HEK293 (cell line): ENCODE measurements around the gene DLG2.

Source experiments
- CTCF ChIA-PET: fragments of 350-600 bp; formaldehyde crosslinking; extraction: SDS; loops from one replicate; lab custom pipeline; 2021; ENCODE audit warnings: antibody characterized with exemption; lab: Yijun Ruan, JAX
- POLR2A ChIA-PET: fragments of 300-600 bp; formaldehyde crosslinking; extraction: SDS; loops from one replicate; lab custom pipeline; 2020; ENCODE audit warnings: antibody characterized with exemption, inconsistent platforms; lab: Yijun Ruan, JAX
- H3K27ac ChIP-seq: fragments of 200-500 bp; sonication (Bioruptor generic); 2 replicates; pipeline ENCODE4 v1.5.1; 2014; ENCODE audit warnings: low read depth, low read length, control low read depth, inconsistent platforms; ENCODE audit errors: extremely low read depth
- H3K36me3 ChIP-seq, 2 experiments: fragments of 200-500 bp in 1 of 2; sonication (Bioruptor generic) in 1 of 2; 1 replicate in 1 of 2; 2 replicates in 1 of 2; pipeline ENCODE4 v1.5.1; 2014 to 2017; ENCODE audit warnings: inconsistent platforms in 2 of 2, low read length in 2 of 2; ENCODE audit not compliant: control insufficient read depth in 2 of 2, insufficient read depth in 1 of 2
- H3K4me1 ChIP-seq: fragments of 200-500 bp; sonication (Bioruptor generic); 2 replicates; pipeline ENCODE4 v1.5.1; 2014; ENCODE audit warnings: mild to moderate bottlenecking, low read length, inconsistent platforms; ENCODE audit not compliant: control insufficient read depth, insufficient read depth
- H3K4me3 ChIP-seq: 2 replicates; pipeline ENCODE4 v1.5.1; 2011; ENCODE audit warnings: low read depth, mild to moderate bottlenecking, control low read depth, low read length, moderate library complexity
- H3K9me3 ChIP-seq: fragments of 200-500 bp; sonication (Bioruptor generic); 2 replicates; pipeline ENCODE4 v1.5.1; 2014; ENCODE audit warnings: low read depth, low read length, inconsistent platforms; ENCODE audit not compliant: control insufficient read depth, insufficient read depth
- HOXC10 ChIP-seq: sonication (generic); formaldehyde crosslinking; IDR thresholded peaks from 2 replicates; pipeline ENCODE4 v1.8.1; 2023; ENCODE audit warnings: mild to moderate bottlenecking, missing genetic modification reagents
- KLF10 ChIP-seq: fragments of 450-650 bp; IDR thresholded peaks from 2 replicates; pipeline ENCODE4 v1.5.1; 2018; ENCODE audit warnings: missing biosample characterization, mild to moderate bottlenecking, missing genetic modification characterization
- OSR2 ChIP-seq: fragments of 450-650 bp; formaldehyde crosslinking; IDR thresholded peaks from 2 replicates; pipeline ENCODE4 v1.5.1; 2016; ENCODE audit warnings: missing biosample characterization, missing genetic modification characterization
- RBAK ChIP-seq: fragments of 450-650 bp; formaldehyde crosslinking; IDR thresholded peaks from 2 replicates; pipeline ENCODE4 v1.5.1; 2016; ENCODE audit warnings: missing biosample characterization, missing genetic modification characterization
- TRIM28 ChIP-seq: IDR thresholded peaks from 2 replicates; pipeline ENCODE4 v1.6.1; 2011; ENCODE audit warnings: low read length, control low read depth, borderline replicate concordance
- YY2 ChIP-seq: fragments of 450-650 bp; formaldehyde crosslinking; IDR thresholded peaks from 2 replicates; pipeline ENCODE4 v1.5.1; 2016; ENCODE audit warnings: missing biosample characterization, missing genetic modification characterization
- ZBTB48 ChIP-seq: fragments of 450-650 bp; formaldehyde crosslinking; IDR thresholded peaks from 2 replicates; pipeline ENCODE4 v1.5.1; 2016; ENCODE audit warnings: missing biosample characterization, missing genetic modification characterization
- ZBTB8A ChIP-seq: fragments of 450-650 bp; formaldehyde crosslinking; IDR thresholded peaks from 2 replicates; pipeline ENCODE4 v1.5.1; 2016; ENCODE audit warnings: missing biosample characterization, missing genetic modification characterization
- ZNF114 ChIP-seq: fragments of 450-650 bp; formaldehyde crosslinking; IDR thresholded peaks from 2 replicates; pipeline ENCODE4 v1.5.0; 2017; ENCODE audit warnings: missing biosample characterization, missing genetic modification characterization
- ZNF19 ChIP-seq: fragments of 450-650 bp; formaldehyde crosslinking; IDR thresholded peaks from 2 replicates; pipeline ENCODE4; 2016; ENCODE audit warnings: missing biosample characterization, missing genetic modification characterization, low read depth
- ZNF248 ChIP-seq: fragments of 450-650 bp; formaldehyde crosslinking; IDR thresholded peaks from 2 replicates; pipeline ENCODE4 v1.5.1; 2017; ENCODE audit warnings: missing biosample characterization, missing genetic modification characterization
- ZNF335 ChIP-seq: fragments of 450-650 bp; formaldehyde crosslinking; conservative IDR thresholded peaks from 2 replicates; pipeline ENCODE4 v1.5.1; 2016; ENCODE audit warnings: missing biosample characterization, missing genetic modification characterization
- ZNF350 ChIP-seq: fragments of 450-650 bp; formaldehyde crosslinking; IDR thresholded peaks from 2 replicates; pipeline ENCODE4 v1.5.0; 2017; ENCODE audit warnings: missing biosample characterization, mild to moderate bottlenecking, missing genetic modification characterization
- ZNF423 ChIP-seq: fragments of 450-650 bp; formaldehyde crosslinking; IDR thresholded peaks from 2 replicates; pipeline ENCODE4 v1.5.1; 2016; ENCODE audit warnings: missing biosample characterization, missing genetic modification characterization
- ZNF560 ChIP-seq: fragments of 450-650 bp; formaldehyde crosslinking; IDR thresholded peaks from 2 replicates; pipeline ENCODE4 v1.5.1; 2017; ENCODE audit warnings: missing biosample characterization, missing genetic modification characterization, borderline replicate concordance
- ZNF624 ChIP-seq: fragments of 450-650 bp; formaldehyde crosslinking; IDR thresholded peaks from 2 replicates; pipeline ENCODE4 v1.5.1; 2017; ENCODE audit warnings: missing biosample characterization, missing genetic modification characterization
- ZNF629 ChIP-seq: fragments of 450-650 bp; formaldehyde crosslinking; IDR thresholded peaks from 2 replicates; pipeline ENCODE4 v1.5.1; 2017; ENCODE audit warnings: missing biosample characterization, missing genetic modification characterization
- ZNF654 ChIP-seq: fragments of 450-650 bp; formaldehyde crosslinking; IDR thresholded peaks from 2 replicates; pipeline ENCODE4 v1.5.1; 2016; ENCODE audit warnings: low read depth, missing biosample characterization, missing genetic modification characterization
- ZNF768 ChIP-seq: fragments of 450-650 bp; formaldehyde crosslinking; IDR thresholded peaks from 2 replicates; pipeline ENCODE4 v1.5.1; 2018; ENCODE audit warnings: missing biosample characterization, mild to moderate bottlenecking, missing genetic modification characterization
- TF ChIP-seq, protein P1 (sequence below): fragments of 450-650 bp; formaldehyde crosslinking; IDR thresholded peaks from 2 replicates; pipeline ENCODE4; 2016; ENCODE audit warnings: missing biosample characterization, missing genetic modification characterization
- TF ChIP-seq, protein P2 (sequence below): fragments of 450-650 bp; formaldehyde crosslinking; IDR thresholded peaks from 2 replicates; pipeline ENCODE4 v1.5.1; 2016; ENCODE audit warnings: missing biosample characterization, missing genetic modification characterization
- TF ChIP-seq, protein P3 (sequence below): fragments of 450-650 bp; formaldehyde crosslinking; IDR thresholded peaks from 2 replicates; pipeline ENCODE4 v1.5.1; 2016; ENCODE audit warnings: missing biosample characterization, missing genetic modification characterization, low read depth
- TF ChIP-seq, protein P4 (sequence below): fragments of 450-650 bp; formaldehyde crosslinking; IDR thresholded peaks from 2 replicates; pipeline ENCODE4 v1.5.1; 2016; ENCODE audit warnings: missing biosample characterization, missing genetic modification characterization
- TF ChIP-seq, protein P5 (sequence below): sonication (generic); formaldehyde crosslinking; IDR thresholded peaks from 2 replicates; pipeline ENCODE4 v1.8.1; 2022; ENCODE audit warnings: mild to moderate bottlenecking, moderate library complexity, missing genetic modification reagents
- TF ChIP-seq, protein P6 (sequence below): fragments of 450-650 bp; formaldehyde crosslinking; IDR thresholded peaks from 2 replicates; pipeline ENCODE4 v1.5.1; 2016; ENCODE audit warnings: missing biosample characterization, missing genetic modification characterization

The DLG2 gene

DNA sequence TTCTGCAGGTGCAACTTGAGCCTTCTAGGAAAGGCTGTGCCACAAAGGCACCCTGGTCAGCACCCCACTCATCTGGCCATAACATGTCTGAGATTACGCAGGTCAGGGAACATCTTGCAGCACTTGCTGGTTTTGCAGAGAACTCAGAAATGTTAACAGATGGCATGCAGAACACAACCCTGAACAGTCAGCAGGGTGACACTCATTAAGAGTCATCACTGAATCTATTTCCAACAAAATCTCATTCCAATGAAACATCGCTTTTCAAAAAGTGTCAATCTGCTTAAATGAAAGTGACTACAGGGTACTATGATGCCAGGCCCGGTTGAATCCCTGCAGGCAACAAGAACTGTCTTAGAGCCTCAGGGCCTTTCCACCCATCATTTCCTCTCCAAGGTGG is 1971.2 kb downstream of the DLG2 start:
- POLR2A ChIA-PET = no interaction called here
- CTCF ChIA-PET = no interaction called here
- H3K9me3 ChIP-seq = no peaks in the 10 kb centered on the region
- H3K4me3 ChIP-seq = no peak overlapping the region
- H3K27ac ChIP-seq = no peak overlapping the region
- TF ChIP-seq, protein P1, sequence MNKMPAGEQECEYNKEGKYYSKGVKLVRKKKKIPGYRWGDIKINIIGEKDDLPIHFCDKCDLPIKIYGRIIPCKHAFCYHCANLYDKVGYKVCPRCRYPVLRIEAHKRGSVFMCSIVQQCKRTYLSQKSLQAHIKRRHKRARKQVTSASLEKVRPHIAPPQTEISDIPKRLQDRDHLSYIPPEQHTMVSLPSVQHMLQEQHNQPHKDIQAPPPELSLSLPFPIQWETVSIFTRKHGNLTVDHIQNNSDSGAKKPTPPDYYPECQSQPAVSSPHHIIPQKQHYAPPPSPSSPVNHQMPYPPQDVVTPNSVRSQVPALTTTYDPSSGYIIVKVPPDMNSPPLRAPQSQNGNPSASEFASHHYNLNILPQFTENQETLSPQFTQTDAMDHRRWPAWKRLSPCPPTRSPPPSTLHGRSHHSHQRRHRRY = no peak
- TF ChIP-seq ZBTB48 (tag by site-specific recombination) = no peak
- TF ChIP-seq, protein P2, sequence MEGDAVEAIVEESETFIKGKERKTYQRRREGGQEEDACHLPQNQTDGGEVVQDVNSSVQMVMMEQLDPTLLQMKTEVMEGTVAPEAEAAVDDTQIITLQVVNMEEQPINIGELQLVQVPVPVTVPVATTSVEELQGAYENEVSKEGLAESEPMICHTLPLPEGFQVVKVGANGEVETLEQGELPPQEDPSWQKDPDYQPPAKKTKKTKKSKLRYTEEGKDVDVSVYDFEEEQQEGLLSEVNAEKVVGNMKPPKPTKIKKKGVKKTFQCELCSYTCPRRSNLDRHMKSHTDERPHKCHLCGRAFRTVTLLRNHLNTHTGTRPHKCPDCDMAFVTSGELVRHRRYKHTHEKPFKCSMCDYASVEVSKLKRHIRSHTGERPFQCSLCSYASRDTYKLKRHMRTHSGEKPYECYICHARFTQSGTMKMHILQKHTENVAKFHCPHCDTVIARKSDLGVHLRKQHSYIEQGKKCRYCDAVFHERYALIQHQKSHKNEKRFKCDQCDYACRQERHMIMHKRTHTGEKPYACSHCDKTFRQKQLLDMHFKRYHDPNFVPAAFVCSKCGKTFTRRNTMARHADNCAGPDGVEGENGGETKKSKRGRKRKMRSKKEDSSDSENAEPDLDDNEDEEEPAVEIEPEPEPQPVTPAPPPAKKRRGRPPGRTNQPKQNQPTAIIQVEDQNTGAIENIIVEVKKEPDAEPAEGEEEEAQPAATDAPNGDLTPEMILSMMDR (tag by site-specific recombination) = no peak
- TF ChIP-seq, protein P3, sequence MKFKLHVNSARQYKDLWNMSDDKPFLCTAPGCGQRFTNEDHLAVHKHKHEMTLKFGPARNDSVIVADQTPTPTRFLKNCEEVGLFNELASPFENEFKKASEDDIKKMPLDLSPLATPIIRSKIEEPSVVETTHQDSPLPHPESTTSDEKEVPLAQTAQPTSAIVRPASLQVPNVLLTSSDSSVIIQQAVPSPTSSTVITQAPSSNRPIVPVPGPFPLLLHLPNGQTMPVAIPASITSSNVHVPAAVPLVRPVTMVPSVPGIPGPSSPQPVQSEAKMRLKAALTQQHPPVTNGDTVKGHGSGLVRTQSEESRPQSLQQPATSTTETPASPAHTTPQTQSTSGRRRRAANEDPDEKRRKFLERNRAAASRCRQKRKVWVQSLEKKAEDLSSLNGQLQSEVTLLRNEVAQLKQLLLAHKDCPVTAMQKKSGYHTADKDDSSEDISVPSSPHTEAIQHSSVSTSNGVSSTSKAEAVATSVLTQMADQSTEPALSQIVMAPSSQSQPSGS (tag by site-specific recombination) = no peak
- TF ChIP-seq KLF10 = no peak
- TF ChIP-seq ZBTB8A = no peak
- no peak for TF ChIP-seq ZNF19 (tag by site-specific recombination)
- no peaks in the 10 kb centered on the region for H3K36me3 ChIP-seq
- H3K4me1 ChIP-seq = no peaks in the 10 kb centered on the region

DNA sequence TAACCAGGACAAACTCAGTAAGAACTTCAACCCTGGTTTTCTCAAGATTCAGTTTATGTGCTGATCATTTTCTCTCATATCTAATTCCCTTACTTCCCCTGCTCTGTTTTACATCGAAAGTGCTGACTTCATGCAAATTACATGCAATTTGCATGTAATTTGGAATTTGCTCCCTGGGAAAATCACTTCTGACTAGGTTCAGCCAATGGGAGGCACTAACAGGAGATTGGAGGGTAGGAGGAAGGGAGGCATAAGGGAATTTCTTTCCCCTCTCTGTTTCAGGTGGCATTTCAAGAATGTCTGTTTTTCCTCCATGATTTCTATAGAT is 1977.7 kb downstream of the DLG2 start:
- H3K9me3 ChIP-seq = no peaks in the 10 kb centered on the region
- no peak overlapping the region for H3K27ac ChIP-seq
- ChIA-PET CTCF (no interaction called here), POLR2A (no interaction called here)
- TF ChIP-seq, protein P4, sequence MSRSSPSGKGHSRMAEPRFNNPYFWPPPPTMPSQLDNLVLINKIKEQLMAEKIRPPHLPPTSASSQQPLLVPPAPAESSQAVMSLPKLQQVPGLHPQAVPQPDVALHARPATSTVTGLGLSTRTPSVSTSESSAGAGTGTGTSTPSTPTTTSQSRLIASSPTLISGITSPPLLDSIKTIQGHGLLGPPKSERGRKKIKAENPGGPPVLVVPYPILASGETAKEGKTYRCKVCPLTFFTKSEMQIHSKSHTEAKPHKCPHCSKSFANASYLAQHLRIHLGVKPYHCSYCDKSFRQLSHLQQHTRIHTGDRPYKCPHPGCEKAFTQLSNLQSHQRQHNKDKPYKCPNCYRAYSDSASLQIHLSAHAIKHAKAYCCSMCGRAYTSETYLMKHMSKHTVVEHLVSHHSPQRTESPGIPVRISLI (tag by site-specific recombination) = no peak
- TF ChIP-seq ZNF629 (tag by site-specific recombination) = no peak
- no peak for TF ChIP-seq ZNF624 (tag by site-specific recombination)
- no peak for TF ChIP-seq ZNF335 (tag by site-specific recombination)
- no peak for TF ChIP-seq RBAK (tag by site-specific recombination)
- TF ChIP-seq, protein P3 (tag by site-specific recombination) = no peak
- no peak for TF ChIP-seq ZNF248 (tag by site-specific recombination)
- TF ChIP-seq ZNF350 (tag by site-specific recombination) = no peak
- no peak for TF ChIP-seq ZNF114 (tag by site-specific recombination)
- TF ChIP-seq ZNF654 (tag by site-specific recombination) = no peak
- TF ChIP-seq TRIM28 = no peak
- TF ChIP-seq ZNF423 (tag by site-specific recombination) = no peak
- no peak for TF ChIP-seq HOXC10 (CRISPR knock-in tag)
- TF ChIP-seq OSR2 = no peak
- TF ChIP-seq, protein P5, sequence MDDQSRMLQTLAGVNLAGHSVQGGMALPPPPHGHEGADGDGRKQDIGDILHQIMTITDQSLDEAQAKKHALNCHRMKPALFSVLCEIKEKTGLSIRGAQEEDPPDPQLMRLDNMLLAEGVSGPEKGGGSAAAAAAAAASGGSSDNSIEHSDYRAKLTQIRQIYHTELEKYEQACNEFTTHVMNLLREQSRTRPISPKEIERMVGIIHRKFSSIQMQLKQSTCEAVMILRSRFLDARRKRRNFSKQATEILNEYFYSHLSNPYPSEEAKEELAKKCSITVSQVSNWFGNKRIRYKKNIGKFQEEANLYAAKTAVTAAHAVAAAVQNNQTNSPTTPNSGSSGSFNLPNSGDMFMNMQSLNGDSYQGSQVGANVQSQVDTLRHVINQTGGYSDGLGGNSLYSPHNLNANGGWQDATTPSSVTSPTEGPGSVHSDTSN (CRISPR knock-in tag) = no peak
- no peak for TF ChIP-seq YY2 (tag by site-specific recombination)
- TF ChIP-seq, protein P6, sequence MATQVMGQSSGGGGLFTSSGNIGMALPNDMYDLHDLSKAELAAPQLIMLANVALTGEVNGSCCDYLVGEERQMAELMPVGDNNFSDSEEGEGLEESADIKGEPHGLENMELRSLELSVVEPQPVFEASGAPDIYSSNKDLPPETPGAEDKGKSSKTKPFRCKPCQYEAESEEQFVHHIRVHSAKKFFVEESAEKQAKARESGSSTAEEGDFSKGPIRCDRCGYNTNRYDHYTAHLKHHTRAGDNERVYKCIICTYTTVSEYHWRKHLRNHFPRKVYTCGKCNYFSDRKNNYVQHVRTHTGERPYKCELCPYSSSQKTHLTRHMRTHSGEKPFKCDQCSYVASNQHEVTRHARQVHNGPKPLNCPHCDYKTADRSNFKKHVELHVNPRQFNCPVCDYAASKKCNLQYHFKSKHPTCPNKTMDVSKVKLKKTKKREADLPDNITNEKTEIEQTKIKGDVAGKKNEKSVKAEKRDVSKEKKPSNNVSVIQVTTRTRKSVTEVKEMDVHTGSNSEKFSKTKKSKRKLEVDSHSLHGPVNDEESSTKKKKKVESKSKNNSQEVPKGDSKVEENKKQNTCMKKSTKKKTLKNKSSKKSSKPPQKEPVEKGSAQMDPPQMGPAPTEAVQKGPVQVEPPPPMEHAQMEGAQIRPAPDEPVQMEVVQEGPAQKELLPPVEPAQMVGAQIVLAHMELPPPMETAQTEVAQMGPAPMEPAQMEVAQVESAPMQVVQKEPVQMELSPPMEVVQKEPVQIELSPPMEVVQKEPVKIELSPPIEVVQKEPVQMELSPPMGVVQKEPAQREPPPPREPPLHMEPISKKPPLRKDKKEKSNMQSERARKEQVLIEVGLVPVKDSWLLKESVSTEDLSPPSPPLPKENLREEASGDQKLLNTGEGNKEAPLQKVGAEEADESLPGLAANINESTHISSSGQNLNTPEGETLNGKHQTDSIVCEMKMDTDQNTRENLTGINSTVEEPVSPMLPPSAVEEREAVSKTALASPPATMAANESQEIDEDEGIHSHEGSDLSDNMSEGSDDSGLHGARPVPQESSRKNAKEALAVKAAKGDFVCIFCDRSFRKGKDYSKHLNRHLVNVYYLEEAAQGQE = no peak
- no peak for TF ChIP-seq ZNF560 (tag by site-specific recombination)
- no peak for TF ChIP-seq ZNF768 (tag by site-specific recombination)
- no peaks in the 10 kb centered on the region for H3K36me3 ChIP-seq
- no peak overlapping the region for H3K4me3 ChIP-seq
- H3K4me1 ChIP-seq = no peaks in the 10 kb centered on the region
